ENCODE data around the gene LRRIQ1. TPM values are rescaled to one million over a fixed set of nuclear protein-coding genes. Genes with fewer than 3 reads are reported as not detected.

The LRRIQ1 gene
- total and polyA plus RNA-seq, 2 of the 4 experiments (the other 2 are of a cell fraction) = under 0.01 to 0.05 TPM

DNA sequence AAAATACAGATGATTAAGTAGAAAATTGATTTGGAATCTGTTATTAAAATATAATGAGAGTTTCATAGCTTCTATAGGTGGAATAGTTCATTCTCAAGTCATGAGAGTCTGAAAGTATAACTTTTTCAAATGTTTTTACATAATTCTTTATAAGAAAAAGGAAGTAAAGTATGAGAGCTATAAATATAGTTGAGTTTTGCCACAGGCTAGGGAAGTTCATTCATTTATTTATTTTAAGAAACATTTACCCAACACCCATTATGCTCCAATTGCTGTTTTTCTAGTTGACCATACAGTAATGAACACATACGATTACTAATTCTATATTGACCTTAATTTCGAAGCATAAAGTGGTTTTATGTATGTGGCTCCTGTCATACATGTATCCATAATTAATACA is 24.8 kb downstream of the LRRIQ1 start:
- Histone ChIP-seq H3K4me2 (ENCODE audit: low read depth, low read length) (no peak overlapping the region), H3K9me1 (ENCODE audit: insufficient read depth, low read length) (no peaks in the 10 kb centered on the region), H3K79me1 (ENCODE audit: low read depth in 1 of 2, low read length in 2 of 2) (no peaks in the 10 kb centered on the region), H3K23ac (ENCODE audit: low read depth, low read length) (no peak overlapping the region), H3K27ac (ENCODE audit: insufficient read depth, low read length) (no peak overlapping the region), H2BK15ac (ENCODE audit: low read depth, low read length) (no peak overlapping the region), H2AK9ac (replicated peaks; ENCODE audit: low read depth, low read length, poor library complexity) (no peak overlapping the region), H2AK5ac (ENCODE audit: low read depth, low read length) (no peak overlapping the region), H3K56ac (ENCODE audit: extremely low read depth, insufficient read depth, low read length) (no peak overlapping the region), H4K5ac (ENCODE audit: low read depth, low read length) (no peak overlapping the region), H4K20me1 (ENCODE audit: insufficient read depth, low read length) (no peaks in the 10 kb centered on the region), H3K9ac (ENCODE audit: low read depth, low read length) (no peak overlapping the region), H4K91ac (ENCODE audit: insufficient read depth, low read depth, low read length) (no peak overlapping the region), H3K36me3 (ENCODE audit: control insufficient read depth, insufficient read depth, low read length) (no peaks in the 10 kb centered on the region), H3K9me3 (ENCODE audit: control insufficient read depth, insufficient read depth, low read length) (no peaks in the 10 kb centered on the region), H2BK20ac (ENCODE audit: low read depth, low read length) (no peak overlapping the region), H2BK120ac (ENCODE audit: low read depth, low read length) (no peak overlapping the region), H4K8ac (ENCODE audit: low read depth in 2 of 2, low read length in 2 of 2) (no peak overlapping the region), H3K18ac (ENCODE audit: low read depth, low read length) (no peak overlapping the region), H3K27me3 (ENCODE audit: control insufficient read depth, insufficient read depth, low read length) (no peaks in the 10 kb centered on the region), H2AFZ (replicated peaks; ENCODE audit: low read length, poor library complexity) (no peak overlapping the region), H3K4ac (ENCODE audit: low read depth, low read length) (no peak overlapping the region), H3K14ac (replicated peaks; ENCODE audit: low read depth, low read length) (no peak overlapping the region), H2BK5ac (ENCODE audit: low read depth, low read length, poor library complexity, severe bottlenecking) (no peak overlapping the region), H3K4me1 (ENCODE audit: control insufficient read depth, insufficient read depth, low read length) (no peaks in the 10 kb centered on the region), H3K4me3 (ENCODE audit: insufficient read depth, low read depth, low read length) (no peak overlapping the region)
- WGBS, 2 experiments (ENCODE audit: extremely low coverage in 2 of 2, insufficient read length in 1 of 2) = no CpG with 5 or more reads among the region's 2 CpGs
- ChIA-PET POLR2A (ENCODE audit: unreplicated experiment) (no interaction called here), CTCF (no interaction called here)
- intact Hi-C loops (cut with micrococcal nuclease) = no loop called here
- in situ Hi-C loops (cut with MboI; ENCODE audit: low sequenced_read_pairs) = no loop called here
- no TSS peak for BruUV-seq (replicated peaks)
- DNase-seq = no peak
- dilution Hi-C loops (cut with HindIII; ENCODE audit: low sequenced_read_pairs, unreplicated experiment) = no loop called here
- no peak for ATAC-seq (ENCODE audit: low read depth)
- no peak for TF ChIP-seq POLR2A (IDR thresholded peaks at IDR 0.05; ENCODE audit: low read depth, low read length)
- TF ChIP-seq RAD21 (IDR thresholded peaks at IDR 0.05; ENCODE audit: low read length) = no peak
- no peak for TF ChIP-seq MXI1 (IDR thresholded peaks at IDR 0.05; ENCODE audit: borderline replicate concordance, low read depth, low read length)
- TF ChIP-seq CEBPB (IDR thresholded peaks at IDR 0.05; ENCODE audit: low read depth, low read length) = no peak
- no peak for TF ChIP-seq BHLHE40 (IDR thresholded peaks at IDR 0.05; ENCODE audit: low read depth, low read length)
- TF ChIP-seq CHD1 (IDR thresholded peaks at IDR 0.05; ENCODE audit: low read depth, low read length) = no peak
- TF ChIP-seq, protein P1, sequence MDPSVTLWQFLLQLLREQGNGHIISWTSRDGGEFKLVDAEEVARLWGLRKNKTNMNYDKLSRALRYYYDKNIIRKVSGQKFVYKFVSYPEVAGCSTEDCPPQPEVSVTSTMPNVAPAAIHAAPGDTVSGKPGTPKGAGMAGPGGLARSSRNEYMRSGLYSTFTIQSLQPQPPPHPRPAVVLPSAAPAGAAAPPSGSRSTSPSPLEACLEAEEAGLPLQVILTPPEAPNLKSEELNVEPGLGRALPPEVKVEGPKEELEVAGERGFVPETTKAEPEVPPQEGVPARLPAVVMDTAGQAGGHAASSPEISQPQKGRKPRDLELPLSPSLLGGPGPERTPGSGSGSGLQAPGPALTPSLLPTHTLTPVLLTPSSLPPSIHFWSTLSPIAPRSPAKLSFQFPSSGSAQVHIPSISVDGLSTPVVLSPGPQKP (IDR thresholded peaks at IDR 0.05; ENCODE audit: borderline replicate concordance, low read depth, low read length) = no peak
- TF ChIP-seq, protein P2, sequence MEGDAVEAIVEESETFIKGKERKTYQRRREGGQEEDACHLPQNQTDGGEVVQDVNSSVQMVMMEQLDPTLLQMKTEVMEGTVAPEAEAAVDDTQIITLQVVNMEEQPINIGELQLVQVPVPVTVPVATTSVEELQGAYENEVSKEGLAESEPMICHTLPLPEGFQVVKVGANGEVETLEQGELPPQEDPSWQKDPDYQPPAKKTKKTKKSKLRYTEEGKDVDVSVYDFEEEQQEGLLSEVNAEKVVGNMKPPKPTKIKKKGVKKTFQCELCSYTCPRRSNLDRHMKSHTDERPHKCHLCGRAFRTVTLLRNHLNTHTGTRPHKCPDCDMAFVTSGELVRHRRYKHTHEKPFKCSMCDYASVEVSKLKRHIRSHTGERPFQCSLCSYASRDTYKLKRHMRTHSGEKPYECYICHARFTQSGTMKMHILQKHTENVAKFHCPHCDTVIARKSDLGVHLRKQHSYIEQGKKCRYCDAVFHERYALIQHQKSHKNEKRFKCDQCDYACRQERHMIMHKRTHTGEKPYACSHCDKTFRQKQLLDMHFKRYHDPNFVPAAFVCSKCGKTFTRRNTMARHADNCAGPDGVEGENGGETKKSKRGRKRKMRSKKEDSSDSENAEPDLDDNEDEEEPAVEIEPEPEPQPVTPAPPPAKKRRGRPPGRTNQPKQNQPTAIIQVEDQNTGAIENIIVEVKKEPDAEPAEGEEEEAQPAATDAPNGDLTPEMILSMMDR (conservative IDR thresholded peaks at IDR 0.05; ENCODE audit: low read depth, low read length) = no peak
- TF ChIP-seq, protein P3, sequence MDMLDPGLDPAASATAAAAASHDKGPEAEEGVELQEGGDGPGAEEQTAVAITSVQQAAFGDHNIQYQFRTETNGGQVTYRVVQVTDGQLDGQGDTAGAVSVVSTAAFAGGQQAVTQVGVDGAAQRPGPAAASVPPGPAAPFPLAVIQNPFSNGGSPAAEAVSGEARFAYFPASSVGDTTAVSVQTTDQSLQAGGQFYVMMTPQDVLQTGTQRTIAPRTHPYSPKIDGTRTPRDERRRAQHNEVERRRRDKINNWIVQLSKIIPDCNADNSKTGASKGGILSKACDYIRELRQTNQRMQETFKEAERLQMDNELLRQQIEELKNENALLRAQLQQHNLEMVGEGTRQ (IDR thresholded peaks at IDR 0.05; ENCODE audit: low read depth, low read length) = no peak
- TF ChIP-seq SMC3 (IDR thresholded peaks at IDR 0.05; ENCODE audit: low read depth, low read length) = no peak
- TF ChIP-seq RFX5 (IDR thresholded peaks at IDR 0.05; ENCODE audit: low read depth, low read length) = no peak
- TF ChIP-seq MAZ (IDR thresholded peaks at IDR 0.05; ENCODE audit: borderline replicate concordance, low read depth, low read length) = no peak
